Heart right ventricle (tissue), 16 donors: ENCODE data around the gene PIAS3. TPM values are rescaled to one million over a fixed set of nuclear protein-coding genes. Genes with fewer than 3 reads are reported as not detected.

ENCODE experiments used
- ATAC-seq, 8 donors: fragments of 200-7000 bp; cut with Tn5 transposase; one replicate each; pipeline ENCODE4 v1.9.1; 2020; ENCODE audit warnings: mild to moderate bottlenecking in 8 of 8, moderate library complexity in 8 of 8, moderate number of reproducible peaks in 1 of 8
- DNase-seq, 2 donors: peaks; one replicate each; pipeline ENCODE4 v3.0.0-alpha.2; 2020
- H3K27ac ChIP-seq, 10 donors: fragments of 200-600 bp; sonication (generic) in 2 of 10; one replicate each; pipeline versions ENCODE4 v1.5.0 to v1.8.0; 2020 to 2022; ENCODE audit warnings: mild to moderate bottlenecking in 3 of 10
- H3K27me3 ChIP-seq, 7 donors: fragments of 200-600 bp; one replicate each; pipeline ENCODE4 v1.8.0; 2021 to 2022; ENCODE audit warnings: mild to moderate bottlenecking in 2 of 7
- H3K36me3 ChIP-seq, 9 donors: fragments of 200-600 bp; sonication (generic) in 1 of 9; one replicate each; pipeline versions ENCODE4 v1.5.0 to v1.8.0; 2020 to 2022; ENCODE audit warnings: mild to moderate bottlenecking in 2 of 9
- H3K4me1 ChIP-seq, 9 donors: fragments of 200-600 bp; sonication (generic) in 1 of 9; one replicate each; pipeline versions ENCODE4 v1.5.0 to v1.8.0; 2020 to 2022; ENCODE audit warnings: mild to moderate bottlenecking in 4 of 9
- H3K4me3 ChIP-seq, 10 donors: fragments of 200-600 bp; sonication (generic) in 2 of 10; one replicate each; pipeline versions ENCODE4 v1.5.0 to v1.8.0; 2020 to 2022; ENCODE audit warnings: mild to moderate bottlenecking in 7 of 10, moderate library complexity in 2 of 10
- H3K9me3 ChIP-seq, 11 donors: fragments of 200-600 bp in 10 of 11; sonication (generic) in 2 of 11; one replicate each; pipeline versions ENCODE4 v1.5.0 to v1.8.0; 2013 to 2022; ENCODE audit warnings: mild to moderate bottlenecking in 2 of 11, control low read depth in 1 of 11, moderate library complexity in 1 of 11
- WGBS, 2 donors: extraction: QIAGEN DNeasy Blood & Tissue Kit; methylation state at CpG; one replicate each; pipeline ENCODE4 v1.1.7; 2013; ENCODE audit warnings: inconsistent platforms in 1 of 2; 5-methylcytosine and 5-hydroxymethylcytosine counted together
- intact Hi-C, 10 donors: fragments of 100-400 bp; cut with DNase I; formaldehyde crosslinking; loops; one replicate each; pipeline versions ENCODE4 v1.11.1 to v1.14.2; 2022
- polyA plus RNA-seq, 2 donors: library from polyadenylated mRNA; stranded (reverse); fragments of 200-250 nt; gene quantifications; one replicate each; pipeline ENCODE4 v1.2.3, GENCODE V29; 2013
- total RNA-seq, 10 donors: library from RNA; stranded (reverse); fragmentation: NEBNext Ultra II Directional in 3 of 10; extraction: Animal tissue kit (Norgen Biotek cat#: 25700) in 3 of 10; gene quantifications; one replicate each; pipeline versions ENCODE4 v1.2.1 to v1.2.4, GENCODE V29; 2021 to 2023
- TF ChIP-seq, protein P1 (sequence below), 9 donors: fragments of 200-600 bp; sonication (generic) in 2 of 9; IDR thresholded peaks; one replicate each; pipeline versions ENCODE4 v1.5.0 to v1.8.0; 2021 to 2022; ENCODE audit warnings: antibody characterized with exemption in 9 of 9, mild to moderate bottlenecking in 5 of 9, moderate library complexity in 1 of 9
- donor health status: Arrhythmogenic right ventricular cardiomyopathy.
- donor health status: ischemic (EF 13 %, LVEDD 7.1; RV severe dilation, severe dysfunction).
- donor health status: healthy with polysubstance abuse.
- donor health status: DM: no; HTN: yes; CAD: no.
- donor health status: DM: no; HTN: no; CAD: no.
- donor health status: ischemic (EF 25% LVEDD 6.9; RV normal size, moderate dysfunction).
- donor health status: ischemic (EF 25% LVEDD 5.7; RV mildly dilated, moderate dysfunction).
- donor health status: healthy.
- donor health status: DM: yes; HTN: yes; CAD: no.
- donor health status: Ischemic cardiomyopathy.
- donor health status: ischemic (EF 35%, LVEDD 5.7; RV mildly dilated, moderate dysfunction).
- donor health status: nonischemic (EF 11% LVEDD 7.7; RV severe dilation, severe dysfunction).
- donor health status: DM: yes; HTN: yes; CAD: no.
- donor health status: PGD.
- donor health status: ischemic (EF 29% LVEDD 5.4; RV normal size, mild dysfunction).
- donor health status: nonischemic (EF 23%, LVEDD 6.1; RV moderate dilation, normal function).

PIAS3 gene
- total and polyA plus RNA-seq, 12 donors: 12.6 to 28.7 (median 15.2) TPM

DNA sequence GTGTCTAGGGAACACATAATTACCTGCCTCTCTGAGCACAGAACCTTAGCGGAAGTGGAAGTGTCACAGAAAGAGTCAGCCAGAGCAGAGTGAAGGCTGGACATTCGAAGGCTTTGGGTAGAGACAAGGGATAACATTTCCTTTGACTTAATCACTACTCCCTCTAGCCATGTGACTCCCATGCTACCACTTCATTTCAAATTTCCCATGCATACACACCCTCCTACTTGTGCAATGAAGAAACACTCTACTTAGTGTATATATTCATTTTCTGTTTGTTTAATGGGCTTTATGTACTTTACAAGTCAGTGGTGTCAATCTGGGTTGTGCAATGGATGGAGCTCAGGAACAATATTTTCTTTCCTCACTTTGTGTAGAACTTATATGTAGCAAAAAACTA, 19.8 kb upstream of the PIAS3 start:
- H3K4me3 ChIP-seq: no peak overlapping the region
- no peak for ATAC-seq
- 77 to 80% methylated on average over 2 of the region's 2 CpGs for WGBS, 2 donors
- H3K36me3 ChIP-seq: no peaks in the 10 kb centered on the region
- H3K27me3 ChIP-seq: no peaks in the 10 kb centered on the region
- intact Hi-C loops: no loop called here
- H3K4me1 ChIP-seq: no peaks in the 10 kb centered on the region
- H3K9me3 ChIP-seq: no peaks in the 10 kb centered on the region
- H3K27ac ChIP-seq: no peak overlapping the region
- DNase-seq: no peak
- TF ChIP-seq, protein P1, sequence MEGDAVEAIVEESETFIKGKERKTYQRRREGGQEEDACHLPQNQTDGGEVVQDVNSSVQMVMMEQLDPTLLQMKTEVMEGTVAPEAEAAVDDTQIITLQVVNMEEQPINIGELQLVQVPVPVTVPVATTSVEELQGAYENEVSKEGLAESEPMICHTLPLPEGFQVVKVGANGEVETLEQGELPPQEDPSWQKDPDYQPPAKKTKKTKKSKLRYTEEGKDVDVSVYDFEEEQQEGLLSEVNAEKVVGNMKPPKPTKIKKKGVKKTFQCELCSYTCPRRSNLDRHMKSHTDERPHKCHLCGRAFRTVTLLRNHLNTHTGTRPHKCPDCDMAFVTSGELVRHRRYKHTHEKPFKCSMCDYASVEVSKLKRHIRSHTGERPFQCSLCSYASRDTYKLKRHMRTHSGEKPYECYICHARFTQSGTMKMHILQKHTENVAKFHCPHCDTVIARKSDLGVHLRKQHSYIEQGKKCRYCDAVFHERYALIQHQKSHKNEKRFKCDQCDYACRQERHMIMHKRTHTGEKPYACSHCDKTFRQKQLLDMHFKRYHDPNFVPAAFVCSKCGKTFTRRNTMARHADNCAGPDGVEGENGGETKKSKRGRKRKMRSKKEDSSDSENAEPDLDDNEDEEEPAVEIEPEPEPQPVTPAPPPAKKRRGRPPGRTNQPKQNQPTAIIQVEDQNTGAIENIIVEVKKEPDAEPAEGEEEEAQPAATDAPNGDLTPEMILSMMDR (IDR thresholded peaks at IDR 0.05): no peak

DNA sequence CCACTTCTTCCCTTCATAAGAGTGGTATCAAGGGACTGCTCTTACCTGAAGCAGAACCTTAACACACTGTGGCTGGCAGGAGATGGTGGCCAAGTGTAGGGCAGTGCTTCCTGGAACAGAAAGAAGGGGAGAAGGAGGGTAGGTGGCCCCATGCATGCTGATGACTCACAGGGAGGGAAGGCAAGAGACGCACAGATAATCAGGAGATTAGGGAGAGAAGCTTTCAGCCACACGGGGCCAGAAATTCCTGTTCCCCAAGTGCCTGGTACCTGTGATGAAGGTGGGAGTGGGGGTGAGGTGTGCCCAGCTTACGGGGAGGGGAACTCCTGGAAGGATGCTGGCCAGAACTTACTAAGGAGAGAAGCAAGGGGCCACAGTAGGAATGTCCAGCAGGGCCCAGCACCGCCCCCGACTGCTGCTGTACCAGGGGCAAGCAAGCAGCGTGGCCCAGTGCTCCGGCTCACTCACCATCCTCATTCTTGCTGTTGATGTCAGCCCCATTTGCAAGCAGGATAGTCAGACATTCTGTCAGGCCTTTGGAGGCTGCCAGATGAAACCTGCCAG, 19.1 kb upstream of the PIAS3 start:
- intact Hi-C loops: no loop called here
- DNase-seq: no peak
- WGBS, 2 donors: 75 to 84% methylated on average over 7 of the region's 7 CpGs

DNA sequence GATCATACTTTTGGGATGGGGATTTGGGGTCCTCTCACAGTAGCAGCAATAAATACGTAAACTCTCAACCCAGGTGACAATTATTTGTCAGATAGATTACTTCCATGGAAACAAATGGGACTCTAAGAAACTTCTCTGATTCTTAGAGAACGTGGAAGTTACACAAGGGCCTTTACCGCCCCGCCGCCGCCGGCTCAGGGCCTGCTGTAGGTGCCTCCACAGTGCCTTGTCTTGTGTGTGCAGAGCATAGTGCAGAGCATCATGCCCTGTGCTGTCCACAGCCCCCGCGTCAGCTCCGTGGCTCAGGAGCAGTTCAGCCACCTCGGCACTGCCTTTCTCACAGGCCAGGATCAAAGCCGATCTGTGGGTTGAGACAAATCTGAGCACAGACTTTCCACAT, 15.8 kb upstream of the PIAS3 start:
- DNase-seq: no peak
- Histone ChIP-seq H3K4me3 (no peak overlapping the region), H3K27ac (no peak overlapping the region), H3K9me3 (no peaks in the 10 kb centered on the region), H3K4me1 (peaks cover 0 to 21% (median 9%) of the 10 kb centered on the region in 9 donors), H3K36me3 (no peaks in the 10 kb centered on the region), H3K27me3 (no peaks in the 10 kb centered on the region)
- TF ChIP-seq, protein P1 (IDR thresholded peaks at IDR 0.05): no peak
- intact Hi-C loops: no loop called here
- WGBS, 2 donors: 93 to 97% methylated on average over 12 of the region's 12 CpGs
- no peak for ATAC-seq

More for the DNA sequence above, 19.1 kb upstream of the PIAS3 start:
- no peak for ATAC-seq
- Histone ChIP-seq H3K4me3 (no peak overlapping the region), H3K27me3 (no peaks in the 10 kb centered on the region), H3K9me3 (no peaks in the 10 kb centered on the region), H3K4me1 (peaks cover 0 to 1% (median 0%) of the 10 kb centered on the region in 9 donors), H3K36me3 (no peaks in the 10 kb centered on the region), H3K27ac (no peak overlapping the region)
- TF ChIP-seq, protein P1 (IDR thresholded peaks at IDR 0.05): no peak

DNA sequence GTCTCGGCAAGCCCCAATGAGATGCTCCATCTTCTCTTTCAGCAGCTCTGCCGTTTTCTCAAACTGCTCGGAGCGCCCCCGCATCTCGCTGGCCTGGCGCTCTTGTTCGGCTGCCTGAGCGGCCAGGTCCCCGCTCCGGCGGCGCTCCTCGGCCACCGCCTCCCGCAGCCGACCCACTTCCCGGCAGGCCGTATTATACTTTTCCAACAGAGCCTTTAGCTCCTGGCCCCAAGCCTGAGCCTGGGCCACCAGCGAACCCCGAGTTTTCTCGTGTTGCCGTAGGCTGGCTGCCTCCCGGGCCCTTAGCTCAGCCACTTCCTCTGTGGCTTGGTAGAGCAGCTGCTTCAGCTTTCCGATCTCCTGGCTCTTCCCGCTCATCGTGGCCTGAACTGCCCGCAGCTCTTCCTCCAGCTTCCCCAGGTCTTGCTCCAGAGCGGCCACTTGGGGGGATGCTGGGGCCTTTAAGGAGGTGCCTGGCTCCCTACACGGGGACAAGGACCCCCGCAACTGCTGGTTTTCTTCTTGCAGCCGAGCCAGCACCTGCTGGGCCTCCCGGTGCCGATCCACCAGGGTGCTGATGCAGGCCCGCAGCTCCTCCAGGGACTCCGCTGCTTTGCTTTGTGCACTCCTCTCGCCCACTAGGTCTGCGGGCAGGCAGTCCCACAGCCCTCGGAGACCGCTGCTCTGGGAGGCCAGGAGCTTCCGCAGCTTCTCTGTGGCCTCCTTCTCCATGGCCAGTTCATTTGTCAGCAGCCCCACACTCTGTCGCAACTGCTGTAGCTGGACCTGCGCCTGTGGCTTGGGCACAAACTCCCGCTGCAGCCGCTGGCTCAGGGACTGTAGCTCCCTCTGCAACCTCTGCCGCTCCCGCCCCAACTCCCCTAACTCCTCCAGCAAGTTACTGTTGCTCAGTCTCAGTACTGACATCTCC, 13.4 kb upstream of the PIAS3 start:
- TF ChIP-seq, protein P1 (IDR thresholded peaks at IDR 0.05): no peak
- WGBS, 2 donors: 27 to 30% methylated on average over 47 of the region's 47 CpGs

More for the DNA sequence above, 13.4 kb upstream of the PIAS3 start:
- peak; percentile 74 to 84 (median 79) for ATAC-seq
- Histone ChIP-seq H3K36me3 (peaks cover 0 to 7% (median 0%) of the 10 kb centered on the region in 9 donors), H3K27ac (peak overlapping the region in 9 of 10 donors; percentile 61 to 84 (median 76)), H3K4me1 (peaks cover 0 to 21% (median 9%) of the 10 kb centered on the region in 9 donors), H3K27me3 (no peaks in the 10 kb centered on the region), H3K9me3 (no peaks in the 10 kb centered on the region), H3K4me3 (peak overlapping the region in 9 of 10 donors; percentile 23 to 60 (median 53))
- DNase-seq: peak; percentile 17 to 64
- intact Hi-C loops: no loop called here
